Mucosa of rectum (tissue), 2 donors: Measurements from ENCODE around the gene SYT7.
A peak's percentile ranks its signal among the peaks of the same experiment; 100 is the strongest.

Experiments
- H3K27ac ChIP-seq, 2 donors: one replicate each; pipeline ENCODE4 v1.7.0; 2013; ENCODE audit warnings: inconsistent platforms in 2 of 2, low read depth in 2 of 2, low read length in 2 of 2
- H3K27me3 ChIP-seq, 2 donors: one replicate each; pipeline ENCODE4 v1.7.0; 2013; ENCODE audit warnings: low read length in 2 of 2; ENCODE audit not compliant: control insufficient read depth in 2 of 2, insufficient read depth in 2 of 2
- H3K36me3 ChIP-seq, 2 donors: one replicate each; pipeline ENCODE4 v1.7.0; 2013; ENCODE audit warnings: low read length in 2 of 2; ENCODE audit not compliant: control insufficient read depth in 2 of 2, insufficient read depth in 2 of 2
- H3K4me1 ChIP-seq, 2 donors: one replicate each; pipeline ENCODE4 v1.7.0; 2013; ENCODE audit warnings: low read length in 2 of 2, mild to moderate bottlenecking in 1 of 2; ENCODE audit not compliant: control insufficient read depth in 2 of 2, insufficient read depth in 2 of 2
- H3K4me3 ChIP-seq, 2 donors: one replicate each; pipeline ENCODE4 v1.7.0; 2013; ENCODE audit warnings: low read length in 2 of 2
- H3K9ac ChIP-seq, 2 donors: one replicate each; pipeline ENCODE4 v1.7.0; 2013; ENCODE audit warnings: low read length in 2 of 2, low read depth in 1 of 2, mild to moderate bottlenecking in 1 of 2
- H3K9me3 ChIP-seq, 2 donors: one replicate each; pipeline ENCODE4 v1.7.0; 2013; ENCODE audit warnings: low read length in 2 of 2; ENCODE audit not compliant: control insufficient read depth in 2 of 2
- donor health status: healthy.
- donor health status: Normal muscosa, but diverticular disease.

Gene SYT7

DNA sequence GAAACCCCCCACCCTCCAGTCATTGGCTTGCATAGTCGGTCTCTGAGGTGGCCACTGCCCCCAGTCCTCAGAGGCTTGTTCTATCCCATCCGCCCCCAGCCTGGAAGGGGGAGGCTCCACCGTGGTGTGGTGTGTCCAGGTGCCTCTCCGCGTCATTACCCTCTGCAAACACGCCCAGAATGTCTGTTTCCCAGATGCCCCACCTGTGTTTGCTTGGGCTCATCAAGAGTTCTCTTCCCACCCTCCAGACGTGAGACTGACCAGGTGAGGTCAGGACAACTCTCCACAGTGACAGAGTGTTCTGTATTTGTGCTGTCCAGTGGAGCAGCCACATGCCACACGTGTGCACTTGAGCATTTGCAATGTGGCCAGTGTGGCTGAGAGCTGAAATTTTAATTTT is 47.5 kb downstream of the SYT7 start:
- H3K27me3 ChIP-seq = peaks cover 0 to 4% of the 10 kb centered on the region in 2 donors
- no peaks in the 10 kb centered on the region for H3K9me3 ChIP-seq
- H3K27ac ChIP-seq = peak overlapping the region; percentile 82 to 87
- H3K9ac ChIP-seq = peak overlapping the region in 1 of 2 donors; percentile 49
- H3K4me1 ChIP-seq = peaks cover 24 to 32% of the 10 kb centered on the region in 2 donors
- H3K36me3 ChIP-seq = no peaks in the 10 kb centered on the region
- H3K4me3 ChIP-seq = no peak overlapping the region

- H3K27me3 ChIP-seq = peaks cover 0 to 4% of the 10 kb centered on the region in 2 donors
- peak overlapping the region; percentile 82 to 87 for H3K27ac ChIP-seq
- peaks cover 24 to 32% of the 10 kb centered on the region in 2 donors for H3K4me1 ChIP-seq
- H3K4me3 ChIP-seq = peak overlapping the region in 1 of 2 donors; percentile 24
- no peaks in the 10 kb centered on the region for H3K36me3 ChIP-seq
- no peaks in the 10 kb centered on the region for H3K9me3 ChIP-seq
- peak overlapping the region in 1 of 2 donors; percentile 49 for H3K9ac ChIP-seq
These were observed 47.9 kb downstream of the SYT7 start for GRCh38 chr11:61533039-61533375.

DNA sequence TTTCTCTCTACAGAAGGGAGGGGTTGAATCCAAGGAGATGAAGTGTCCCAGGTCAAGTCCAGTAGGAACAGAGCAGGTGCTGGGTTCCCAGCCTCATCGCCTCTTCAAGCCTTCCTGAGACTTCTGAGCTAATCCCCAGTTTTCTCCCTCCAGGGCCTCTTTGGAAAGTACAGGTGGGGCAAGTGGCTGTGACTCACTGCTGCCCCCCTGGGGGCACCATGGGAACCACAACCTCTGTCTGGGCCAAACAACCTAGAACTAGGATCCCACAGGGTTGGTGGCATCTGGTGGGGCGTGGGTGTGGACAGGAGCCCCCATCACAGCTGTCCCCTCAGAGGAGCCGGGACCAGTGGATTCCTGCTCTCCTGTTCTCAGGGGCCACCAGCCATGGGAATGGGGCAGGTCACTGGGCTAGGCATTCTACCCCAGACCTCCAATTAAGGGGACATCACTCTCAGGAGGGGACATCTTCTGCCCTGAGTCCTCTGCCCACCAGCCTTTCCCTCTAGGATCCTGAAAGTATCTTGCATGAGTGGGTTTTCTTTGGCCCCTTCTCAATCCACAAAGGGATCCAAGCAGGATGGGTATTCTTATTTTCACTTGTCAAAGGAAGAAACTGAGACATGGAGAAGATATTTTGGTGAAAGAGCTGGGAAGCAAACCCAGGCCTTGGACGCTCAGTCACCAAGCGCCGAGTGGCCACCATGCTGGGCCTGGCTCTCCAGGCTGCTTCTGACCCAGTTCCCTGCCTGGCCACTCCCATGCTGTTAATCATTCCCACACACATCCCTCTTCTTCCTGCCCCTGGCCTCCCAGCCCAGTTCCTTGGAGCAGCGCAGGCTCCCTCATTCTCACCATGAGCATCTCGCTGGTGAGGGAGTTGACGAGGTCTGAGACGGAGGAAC is 48.5 kb downstream of the SYT7 start:
- Histone ChIP-seq H3K27me3 (peaks cover 3 to 4% of the 10 kb centered on the region in 2 donors), H3K4me1 (peaks cover 24 to 32% of the 10 kb centered on the region in 2 donors), H3K36me3 (no peaks in the 10 kb centered on the region), H3K27ac (peak overlapping the region; percentile 82 to 87), H3K9me3 (no peaks in the 10 kb centered on the region), H3K9ac (peak overlapping the region in 1 of 2 donors; percentile 49), H3K4me3 (peak overlapping the region in 1 of 2 donors; percentile 24)

GRCh38 chr11:61531044-61531443 is 49.8 kb downstream of the SYT7 start:
- H3K27me3 ChIP-seq = peaks cover 3 to 4% of the 10 kb centered on the region in 2 donors
- peaks cover 24 to 32% of the 10 kb centered on the region in 2 donors for H3K4me1 ChIP-seq
- H3K9ac ChIP-seq = no peak overlapping the region
- H3K4me3 ChIP-seq = no peak overlapping the region
- no peaks in the 10 kb centered on the region for H3K9me3 ChIP-seq
- no peak overlapping the region for H3K27ac ChIP-seq
- H3K36me3 ChIP-seq = no peaks in the 10 kb centered on the region

DNA sequence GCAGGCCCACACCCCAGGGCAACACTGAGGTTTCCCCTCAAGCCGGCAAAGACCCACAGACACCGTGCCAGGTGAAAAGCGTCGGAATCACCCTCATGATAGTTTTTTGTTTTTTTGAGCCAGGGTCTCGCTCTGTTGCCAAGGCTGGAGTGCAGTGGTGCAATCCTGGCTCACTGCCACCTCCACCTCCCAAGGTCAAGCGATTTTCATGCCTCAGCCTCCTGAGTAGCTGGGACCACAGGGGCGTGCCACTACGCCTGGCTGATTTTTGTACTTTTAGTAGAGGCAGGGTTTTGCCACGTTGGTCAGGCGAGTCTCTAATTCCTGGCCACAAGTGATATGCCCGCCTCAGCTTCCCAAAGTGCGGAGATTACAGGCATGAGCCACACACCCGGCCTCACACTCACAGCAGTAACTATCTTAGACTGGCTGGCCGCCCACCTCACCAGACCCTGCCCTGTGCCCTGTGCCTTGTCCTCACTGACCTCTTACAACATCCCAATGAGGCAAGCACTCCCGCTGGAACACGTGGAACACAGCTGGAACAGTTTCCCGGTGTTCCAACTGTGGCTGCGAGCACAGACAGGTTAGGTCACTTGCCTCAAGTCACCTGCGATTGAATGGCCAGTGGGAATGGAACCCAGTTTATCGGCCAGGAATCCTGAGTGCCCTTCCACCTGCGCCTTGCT is 51.2 kb downstream of the SYT7 start:
- Histone ChIP-seq H3K36me3 (no peaks in the 10 kb centered on the region), H3K27ac (no peak overlapping the region), H3K27me3 (peaks cover 3 to 4% of the 10 kb centered on the region in 2 donors), H3K4me1 (peaks cover 24 to 26% of the 10 kb centered on the region in 2 donors), H3K9me3 (no peaks in the 10 kb centered on the region), H3K9ac (no peak overlapping the region), H3K4me3 (no peak overlapping the region)

DNA sequence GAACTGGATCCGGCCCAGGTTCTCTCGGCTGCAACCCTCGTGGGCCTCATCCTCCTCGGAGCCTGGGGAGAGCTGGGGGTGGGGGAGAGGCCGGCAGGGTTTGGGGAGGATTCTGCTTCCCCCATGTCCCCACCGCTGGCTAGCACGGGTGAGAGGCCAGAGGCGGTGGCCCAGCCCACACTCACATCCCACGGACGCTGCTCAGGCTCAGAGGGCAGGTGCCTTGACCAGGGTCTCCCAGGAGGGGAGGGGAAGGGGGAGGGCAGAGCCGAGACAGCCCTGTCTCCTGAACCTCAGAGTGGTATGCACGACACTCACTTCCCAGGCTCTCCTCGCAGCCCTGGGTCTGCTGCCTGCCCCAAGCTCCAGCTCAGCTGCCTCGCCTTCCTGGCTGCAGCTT is 52.8 kb downstream of the SYT7 start:
- no peak overlapping the region for H3K9ac ChIP-seq
- no peak overlapping the region for H3K4me3 ChIP-seq
- peaks cover 3 to 4% of the 10 kb centered on the region in 2 donors for H3K27me3 ChIP-seq
- H3K4me1 ChIP-seq = peaks cover 10 to 11% of the 10 kb centered on the region in 2 donors
- no peaks in the 10 kb centered on the region for H3K9me3 ChIP-seq
- H3K36me3 ChIP-seq = no peaks in the 10 kb centered on the region
- H3K27ac ChIP-seq = no peak overlapping the region

- Histone ChIP-seq H3K9ac (no peak overlapping the region), H3K36me3 (no peaks in the 10 kb centered on the region), H3K4me3 (no peak overlapping the region), H3K27ac (no peak overlapping the region), H3K4me1 (peaks cover under 1% of the 10 kb centered on the region in 2 donors), H3K27me3 (peaks cover under 1 to 3% of the 10 kb centered on the region in 2 donors), H3K9me3 (no peaks in the 10 kb centered on the region)
These were observed 53.7 kb downstream of the SYT7 start for GRCh38 chr11:61526956-61527731.

GRCh38 chr11:61526229-61526628 is 54.6 kb downstream of the SYT7 start:
- Histone ChIP-seq H3K9ac (no peak overlapping the region), H3K4me3 (no peak overlapping the region), H3K4me1 (no peaks in the 10 kb centered on the region), H3K36me3 (no peaks in the 10 kb centered on the region), H3K27ac (no peak overlapping the region), H3K9me3 (no peaks in the 10 kb centered on the region), H3K27me3 (peaks cover 0 to 3% of the 10 kb centered on the region in 2 donors)

DNA sequence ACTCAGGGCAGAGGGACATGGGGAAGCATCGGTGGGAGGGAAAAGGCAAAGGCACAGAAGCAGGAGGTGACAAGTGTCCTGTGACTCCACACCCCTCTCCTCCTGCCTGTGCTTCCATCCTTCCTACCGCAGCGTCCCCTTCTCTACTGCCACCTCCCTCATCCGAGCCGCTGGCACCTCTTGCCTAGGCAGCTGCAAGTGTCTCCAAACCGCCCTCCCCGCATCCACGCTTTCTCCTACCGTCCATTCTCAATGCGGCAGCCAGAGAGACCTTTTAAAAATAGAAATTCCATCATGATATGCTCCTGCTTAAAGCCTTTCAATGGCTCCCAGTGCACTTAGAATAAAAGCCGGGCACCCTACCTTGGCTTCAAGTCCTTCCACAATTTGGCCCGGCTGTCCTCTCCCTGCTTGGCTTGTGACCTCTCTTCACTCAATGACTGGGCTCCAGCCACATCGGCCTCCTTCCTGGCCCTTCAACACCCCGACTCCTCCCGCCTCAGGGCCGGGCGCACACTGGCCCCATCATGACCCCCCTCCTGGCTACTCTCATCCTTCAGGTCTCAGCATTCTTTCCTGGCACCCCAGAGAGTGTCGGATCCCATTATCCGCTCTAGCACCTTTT is 55.8 kb downstream of the SYT7 start:
- Histone ChIP-seq H3K4me1 (no peaks in the 10 kb centered on the region), H3K27ac (no peak overlapping the region), H3K9me3 (no peaks in the 10 kb centered on the region), H3K9ac (no peak overlapping the region), H3K36me3 (no peaks in the 10 kb centered on the region), H3K27me3 (peaks cover 0 to 3% of the 10 kb centered on the region in 2 donors), H3K4me3 (no peak overlapping the region)
